Measurements from ENCODE around the gene HNRNPUL1.

- TF ChIP-seq, protein P1, sequence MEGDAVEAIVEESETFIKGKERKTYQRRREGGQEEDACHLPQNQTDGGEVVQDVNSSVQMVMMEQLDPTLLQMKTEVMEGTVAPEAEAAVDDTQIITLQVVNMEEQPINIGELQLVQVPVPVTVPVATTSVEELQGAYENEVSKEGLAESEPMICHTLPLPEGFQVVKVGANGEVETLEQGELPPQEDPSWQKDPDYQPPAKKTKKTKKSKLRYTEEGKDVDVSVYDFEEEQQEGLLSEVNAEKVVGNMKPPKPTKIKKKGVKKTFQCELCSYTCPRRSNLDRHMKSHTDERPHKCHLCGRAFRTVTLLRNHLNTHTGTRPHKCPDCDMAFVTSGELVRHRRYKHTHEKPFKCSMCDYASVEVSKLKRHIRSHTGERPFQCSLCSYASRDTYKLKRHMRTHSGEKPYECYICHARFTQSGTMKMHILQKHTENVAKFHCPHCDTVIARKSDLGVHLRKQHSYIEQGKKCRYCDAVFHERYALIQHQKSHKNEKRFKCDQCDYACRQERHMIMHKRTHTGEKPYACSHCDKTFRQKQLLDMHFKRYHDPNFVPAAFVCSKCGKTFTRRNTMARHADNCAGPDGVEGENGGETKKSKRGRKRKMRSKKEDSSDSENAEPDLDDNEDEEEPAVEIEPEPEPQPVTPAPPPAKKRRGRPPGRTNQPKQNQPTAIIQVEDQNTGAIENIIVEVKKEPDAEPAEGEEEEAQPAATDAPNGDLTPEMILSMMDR (IDR thresholded peaks at IDR 0.05): no peak
- no peak for TF ChIP-seq POLR2A (IDR thresholded peaks at IDR 0.05; ENCODE audit: low read depth)
These were observed 52.2 kb downstream of the HNRNPUL1 start for GRCh38 chr19:41316306-41316920.
